ENCODE results near the gene MYO1D.
"Not testable (repeated sequence)": the region's sequence is repeated elsewhere in the genome, so short reads cannot be mapped to it uniquely, and the experiment has no call there.

MYO1D gene

GRCh38 chr17:32658470-32659418 lies 218.2 kb downstream of the MYO1D start:
- no peak for DNase-seq

GRCh38 chr17:32656886-32657285 lies 220.0 kb downstream of the MYO1D start:
- DNase-seq = no peak

- DNase-seq = no peak
These were observed 222.6 kb downstream of the MYO1D start for GRCh38 chr17:32654324-32654723.

- DNase-seq = no peak
These were observed 225.8 kb downstream of the MYO1D start for GRCh38 chr17:32651084-32651483.

GRCh38 chr17:32648450-32648849 lies 228.5 kb downstream of the MYO1D start:
- no peak for DNase-seq

- no peak for DNase-seq
These were observed 230.0 kb downstream of the MYO1D start for GRCh38 chr17:32646941-32647340.

GRCh38 chr17:32641514-32641913 lies 235.4 kb downstream of the MYO1D start:
- DNase-seq = not testable (repeated sequence)

- DNase-seq = no peak
These were observed 240.2 kb downstream of the MYO1D start for GRCh38 chr17:32636598-32637218.

GRCh38 chr17:32634167-32634566 lies 242.8 kb downstream of the MYO1D start:
- DNase-seq = no peak

GRCh38 chr17:32631341-32632096 lies 245.4 kb downstream of the MYO1D start:
- DNase-seq = no peak

- DNase-seq = no peak
These were observed 247.2 kb downstream of the MYO1D start for GRCh38 chr17:32629563-32630190.

- no peak for DNase-seq
These were observed 248.5 kb downstream of the MYO1D start for GRCh38 chr17:32628271-32629044.

- DNase-seq = no peak
These were observed 249.5 kb downstream of the MYO1D start for GRCh38 chr17:32627239-32627996.

GRCh38 chr17:32626379-32626791 lies 250.5 kb downstream of the MYO1D start:
- DNase-seq = no peak

GRCh38 chr17:32625971-32626370 lies 251.0 kb downstream of the MYO1D start:
- DNase-seq = no peak

- DNase-seq = no peak
These were observed 253.7 kb downstream of the MYO1D start for GRCh38 chr17:32623196-32623595.

GRCh38 chr17:32622540-32622939 lies 254.4 kb downstream of the MYO1D start:
- DNase-seq = no peak

GRCh38 chr17:32621612-32622312 lies 255.2 kb downstream of the MYO1D start:
- no peak for DNase-seq

GRCh38 chr17:32615326-32615725 lies 261.6 kb downstream of the MYO1D start:
- no peak for DNase-seq

GRCh38 chr17:32610943-32611342 lies 266.0 kb downstream of the MYO1D start:
- DNase-seq = no peak

All from fibroblast of upper back skin (primary cell).